ENCODE results near the gene SYNJ1.

The SYNJ1 gene

DNA sequence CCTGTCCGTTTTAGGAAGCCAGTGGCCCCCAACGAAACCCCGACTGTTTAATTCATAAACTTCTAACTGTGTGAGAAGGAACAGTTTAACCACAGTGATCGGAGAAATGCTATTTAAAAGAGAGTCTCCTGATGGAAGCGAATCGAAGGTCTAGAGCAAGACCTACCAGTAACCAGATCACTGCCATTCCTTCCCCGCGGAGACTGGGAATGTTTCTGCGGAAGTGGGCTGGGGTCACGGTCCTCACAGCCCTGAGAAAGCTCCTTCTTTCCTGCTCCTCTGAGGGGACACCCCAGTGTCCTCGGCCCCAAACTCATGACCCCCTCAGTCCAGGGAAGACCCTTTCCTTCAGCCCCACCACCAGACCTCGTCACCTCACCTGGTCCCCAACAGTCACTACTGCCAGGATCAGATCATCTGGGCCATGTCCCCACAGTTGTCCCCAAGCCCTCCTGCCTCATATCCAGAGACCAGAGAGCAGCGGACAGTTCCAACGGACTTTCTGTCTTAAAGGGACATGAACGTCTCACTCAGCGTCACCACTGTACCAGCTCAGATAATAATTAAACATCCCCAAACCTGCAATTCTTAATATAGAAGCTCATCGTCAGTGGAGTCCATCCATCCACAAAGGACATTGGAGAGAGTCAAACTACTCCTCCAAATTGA lies 142.6 kb downstream of the SYNJ1 start, which contains the start of gene TCP10L:
TCP10L (minus strand) TSS at position 482 of the 669 bp plus-strand sequence. CDS start 1,219 bp downstream, outside the sequence.
- no peak for DNase-seq (ENCODE audit: extremely low read depth in 1 of 2, low read depth in 1 of 2)

DNA sequence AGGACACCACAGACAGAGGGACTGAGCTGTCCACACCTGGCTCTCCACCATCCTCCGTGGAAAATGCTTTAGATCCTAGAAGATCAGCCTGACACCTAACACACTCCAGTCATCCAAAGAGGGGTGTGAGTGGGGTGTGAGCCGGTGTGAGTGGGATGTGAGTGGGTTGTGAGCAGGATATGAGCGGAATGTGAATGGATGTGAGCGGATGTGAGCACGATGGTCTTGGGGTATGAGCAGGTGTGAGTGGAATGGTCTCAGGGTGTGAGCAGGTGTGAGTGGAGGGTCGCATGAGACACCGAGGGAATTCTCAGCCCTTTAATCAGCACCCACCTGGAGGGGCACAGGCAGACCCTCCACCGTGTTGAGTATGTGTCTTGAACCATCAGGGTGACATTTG lies 143.3 kb downstream of the SYNJ1 start:
- no peak for DNase-seq (ENCODE audit: extremely low read depth in 1 of 2, low read depth in 1 of 2)

DNA sequence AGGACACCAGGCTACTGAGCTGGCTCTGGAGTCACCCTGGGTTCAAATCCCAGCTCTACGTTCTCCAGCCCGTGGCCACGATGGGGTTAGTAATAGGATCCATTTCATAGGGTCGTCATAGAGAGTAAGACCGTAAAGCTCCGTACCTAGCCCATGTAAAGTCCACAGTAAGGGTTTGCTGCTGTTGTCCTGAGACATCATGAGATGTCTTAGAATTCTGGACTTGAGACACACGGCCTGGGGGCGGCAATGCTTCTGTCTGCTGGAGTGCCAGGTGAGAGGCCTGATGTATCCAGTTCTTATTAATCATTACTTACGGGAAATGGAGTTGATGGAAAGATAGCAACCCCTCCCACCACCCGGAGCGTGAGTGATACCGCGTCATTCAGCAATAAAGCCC lies 146.1 kb downstream of the SYNJ1 start:
- no peak for DNase-seq (ENCODE audit: extremely low read depth in 1 of 2, low read depth in 1 of 2)

DNA sequence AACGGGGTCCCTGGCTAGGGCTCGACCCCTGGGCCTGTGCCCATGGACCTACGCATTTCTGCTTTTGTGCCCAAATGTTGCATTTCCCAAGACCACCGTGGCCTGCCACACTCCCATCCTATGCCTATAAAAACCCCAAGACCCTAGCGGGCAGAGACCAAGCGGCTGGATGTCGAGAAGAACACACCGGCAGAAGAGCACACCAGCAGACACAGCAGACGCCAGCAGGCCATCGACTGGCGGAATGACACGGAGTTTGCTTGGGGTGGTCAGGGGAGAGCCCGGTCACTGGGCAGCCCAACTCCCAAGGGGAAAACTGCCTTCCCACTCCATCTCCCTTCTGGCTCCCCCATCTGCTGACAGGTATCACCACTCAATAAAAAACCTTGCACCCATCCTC lies 146.9 kb downstream of the SYNJ1 start:
- no peak for DNase-seq (ENCODE audit: extremely low read depth in 1 of 2, low read depth in 1 of 2)
